Neural cell (in vitro differentiated cells): ENCODE measurements around the gene EYA4. TPM values are rescaled to one million over a fixed set of nuclear protein-coding genes. Genes with fewer than 3 reads are reported as not detected.

ENCODE experiments used
- H2AFZ ChIP-seq: fragments of 200-600, 300-800 bp; sonication (generic), shearing (Covaris generic); 2 replicates; pipeline ENCODE4 v1.6.0; 2014; ENCODE audit warnings: low read depth, mild to moderate bottlenecking, antibody characterized with exemption, low read length, moderate library complexity
- H3F3A ChIP-seq: fragments of 200-600 bp; shearing (Covaris generic); 2 replicates; pipeline ENCODE4 v1.6.1; 2016; ENCODE audit warnings: mild to moderate bottlenecking, moderate library complexity, mixed read lengths, antibody characterized with exemption, low read length; ENCODE audit not compliant: insufficient read depth, poor library complexity, severe bottlenecking
- H3K27ac ChIP-seq: fragments of 200-600, 300-800 bp; sonication (generic), shearing (Covaris generic); 2 replicates; pipeline ENCODE4 v1.5.1; 2014; ENCODE audit warnings: mild to moderate bottlenecking, low read length, moderate library complexity
- H3K27me3 ChIP-seq: fragments of 300-800, 200-600 bp; sonication (generic), shearing (Covaris generic); 2 replicates; pipeline ENCODE4 v1.6.0; 2014; ENCODE audit warnings: mild to moderate bottlenecking, low read depth, low read length, moderate library complexity; ENCODE audit not compliant: insufficient read depth
- H3K36me3 ChIP-seq: fragments of 300-800, 200-600 bp; sonication (generic), shearing (Covaris generic); 2 replicates; pipeline ENCODE4 v1.5.1; 2014; ENCODE audit warnings: mild to moderate bottlenecking, antibody characterized with exemption, low read length, moderate library complexity; ENCODE audit not compliant: insufficient read depth
- H3K4me2 ChIP-seq: fragments of 300-800, 200-600 bp; sonication (generic), shearing (Covaris generic); 2 replicates; pipeline ENCODE4 v1.6.0; 2014; ENCODE audit warnings: mild to moderate bottlenecking, low read length
- H3K4me3 ChIP-seq: fragments of 300-800, 200-600 bp; sonication (generic), shearing (Covaris generic); 2 replicates; pipeline ENCODE4 v1.5.1; 2014; ENCODE audit warnings: mild to moderate bottlenecking, low read length, moderate library complexity
- H3K79me2 ChIP-seq: fragments of 200-600 bp; shearing (Covaris generic); replicated peaks from 2 replicates; pipeline ENCODE4 v1.6.0; 2014; ENCODE audit warnings: mild to moderate bottlenecking, low read length, moderate library complexity; ENCODE audit not compliant: insufficient read depth
- H3K9ac ChIP-seq: fragments of 300-800, 200-600 bp; sonication (generic), shearing (Covaris generic); 2 replicates; pipeline ENCODE4 v1.6.1; 2016; ENCODE audit warnings: mild to moderate bottlenecking, low read length, mixed read lengths
- H3K9me2 ChIP-seq: fragments of 200-600 bp; shearing (Covaris generic); 2 replicates; pipeline ENCODE4 v1.6.1; 2016; ENCODE audit warnings: mild to moderate bottlenecking, low read length, mixed read lengths; ENCODE audit not compliant: insufficient read depth
- H3K9me3 ChIP-seq: fragments of 200-600, 300-800 bp; sonication (generic), shearing (Covaris generic); 2 replicates; pipeline ENCODE4 v1.6.1; 2016; ENCODE audit warnings: mild to moderate bottlenecking, mixed run types, low read length, moderate library complexity, mixed read lengths
- H4K20me1 ChIP-seq: fragments of 200-600 bp; shearing (Covaris generic); 2 replicates; pipeline ENCODE4 v1.6.1; 2016; ENCODE audit warnings: mild to moderate bottlenecking, mixed run types; ENCODE audit not compliant: insufficient read depth
- EP300 ChIP-seq: fragments of 450-650 bp; conservative IDR thresholded peaks from 2 replicates; pipeline ENCODE4 v1.6.1; 2014; ENCODE audit warnings: antibody characterized with exemption, mild to moderate bottlenecking, moderate library complexity; ENCODE audit not compliant: poor library complexity, severe bottlenecking
- EZH2 ChIP-seq: fragments of 200-600, 300-800 bp; shearing (Covaris generic), sonication (generic); IDR thresholded peaks from 2 replicates; pipeline ENCODE4 v1.6.1; 2014; ENCODE audit warnings: antibody characterized with exemption, low read length, borderline replicate concordance, mild to moderate bottlenecking; ENCODE audit not compliant: insufficient read depth, poor library complexity, severe bottlenecking
- MXI1 ChIP-seq: fragments of 450-650 bp; conservative IDR thresholded peaks from 2 replicates; pipeline ENCODE4 v1.6.1; 2014; ENCODE audit warnings: antibody characterized with exemption, mild to moderate bottlenecking; ENCODE audit not compliant: poor library complexity, severe bottlenecking
- POLR2AphosphoS5 ChIP-seq: IDR thresholded peaks from 2 replicates; pipeline ENCODE4 v1.6.1; 2012
- RAD21 ChIP-seq: fragments of 450-650 bp; conservative IDR thresholded peaks from 2 replicates; pipeline ENCODE4 v1.6.1; 2014; ENCODE audit warnings: antibody characterized with exemption, mild to moderate bottlenecking, moderate library complexity
- SMC3 ChIP-seq: fragments of 450-650 bp; conservative IDR thresholded peaks from 2 replicates; pipeline ENCODE4 v1.6.1; 2014; ENCODE audit warnings: antibody characterized with exemption, mild to moderate bottlenecking, moderate library complexity; ENCODE audit not compliant: poor library complexity
- TAF1 ChIP-seq: IDR thresholded peaks from 2 replicates; pipeline ENCODE4 v1.6.1; 2012; ENCODE audit warnings: low read depth
- polyA plus RNA-seq: library from polyadenylated mRNA; depleted of rRNA; stranded (reverse); fragments of >200 nt; gene quantifications from 2 replicates; pipeline ENCODE4 v1.2.3, GENCODE V29; 2014
- TF ChIP-seq, protein P1 (sequence below): IDR thresholded peaks from 2 replicates; pipeline ENCODE4 v1.6.1; 2012; ENCODE audit warnings: borderline replicate concordance
- TF ChIP-seq, protein P2 (sequence below): fragments of 450-650 bp; IDR thresholded peaks from 2 replicates; pipeline ENCODE4 v1.5.1; 2014; ENCODE audit warnings: antibody characterized with exemption, mild to moderate bottlenecking, moderate library complexity; ENCODE audit not compliant: poor library complexity, severe bottlenecking

EYA4 gene
- polyA plus RNA-seq, 1 donor from 2014 or later = 2.6 TPM

DNA sequence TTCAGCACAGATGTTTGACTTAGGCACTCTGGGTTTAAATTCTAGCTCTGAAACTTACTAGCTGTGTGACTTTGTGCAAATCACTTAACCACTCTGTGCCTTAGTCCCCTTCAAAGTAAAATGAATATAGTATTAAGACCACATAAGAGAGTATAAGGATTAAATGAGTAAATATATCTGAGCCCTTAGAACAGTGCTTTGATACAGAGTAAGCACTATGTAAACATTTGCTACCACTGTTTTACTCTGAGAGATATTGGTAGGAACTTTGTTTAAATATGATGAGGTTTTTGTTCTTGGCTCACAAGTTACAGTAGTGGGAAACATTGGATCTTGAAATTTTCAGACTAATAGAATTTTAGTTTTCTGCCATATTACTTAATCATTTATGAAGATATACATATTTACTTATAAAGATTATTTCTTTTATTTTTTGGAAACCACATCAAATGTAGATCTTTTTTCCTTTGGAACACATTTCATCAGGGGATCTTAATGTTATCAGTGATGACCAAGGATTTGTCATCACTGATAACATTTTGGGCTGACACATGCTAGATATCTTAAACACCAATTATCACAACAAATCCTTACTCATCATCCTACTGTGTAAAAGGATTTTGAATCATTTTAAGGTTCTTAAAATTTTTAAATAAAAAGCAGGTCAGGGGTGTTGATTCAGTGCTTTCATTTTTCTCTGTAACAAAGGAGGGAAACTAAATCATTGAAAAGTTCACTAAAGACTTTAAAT is 226.2 kb downstream of the EYA4 start:
- H4K20me1 ChIP-seq = no peaks in the 10 kb centered on the region
- H3K9ac ChIP-seq = no peak overlapping the region
- H3K9me2 ChIP-seq = no peaks in the 10 kb centered on the region
- no peak for TF ChIP-seq SMC3
- TF ChIP-seq, protein P1, sequence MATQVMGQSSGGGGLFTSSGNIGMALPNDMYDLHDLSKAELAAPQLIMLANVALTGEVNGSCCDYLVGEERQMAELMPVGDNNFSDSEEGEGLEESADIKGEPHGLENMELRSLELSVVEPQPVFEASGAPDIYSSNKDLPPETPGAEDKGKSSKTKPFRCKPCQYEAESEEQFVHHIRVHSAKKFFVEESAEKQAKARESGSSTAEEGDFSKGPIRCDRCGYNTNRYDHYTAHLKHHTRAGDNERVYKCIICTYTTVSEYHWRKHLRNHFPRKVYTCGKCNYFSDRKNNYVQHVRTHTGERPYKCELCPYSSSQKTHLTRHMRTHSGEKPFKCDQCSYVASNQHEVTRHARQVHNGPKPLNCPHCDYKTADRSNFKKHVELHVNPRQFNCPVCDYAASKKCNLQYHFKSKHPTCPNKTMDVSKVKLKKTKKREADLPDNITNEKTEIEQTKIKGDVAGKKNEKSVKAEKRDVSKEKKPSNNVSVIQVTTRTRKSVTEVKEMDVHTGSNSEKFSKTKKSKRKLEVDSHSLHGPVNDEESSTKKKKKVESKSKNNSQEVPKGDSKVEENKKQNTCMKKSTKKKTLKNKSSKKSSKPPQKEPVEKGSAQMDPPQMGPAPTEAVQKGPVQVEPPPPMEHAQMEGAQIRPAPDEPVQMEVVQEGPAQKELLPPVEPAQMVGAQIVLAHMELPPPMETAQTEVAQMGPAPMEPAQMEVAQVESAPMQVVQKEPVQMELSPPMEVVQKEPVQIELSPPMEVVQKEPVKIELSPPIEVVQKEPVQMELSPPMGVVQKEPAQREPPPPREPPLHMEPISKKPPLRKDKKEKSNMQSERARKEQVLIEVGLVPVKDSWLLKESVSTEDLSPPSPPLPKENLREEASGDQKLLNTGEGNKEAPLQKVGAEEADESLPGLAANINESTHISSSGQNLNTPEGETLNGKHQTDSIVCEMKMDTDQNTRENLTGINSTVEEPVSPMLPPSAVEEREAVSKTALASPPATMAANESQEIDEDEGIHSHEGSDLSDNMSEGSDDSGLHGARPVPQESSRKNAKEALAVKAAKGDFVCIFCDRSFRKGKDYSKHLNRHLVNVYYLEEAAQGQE = no peak
- H3K79me2 ChIP-seq = no peaks in the 10 kb centered on the region
- H3K9me3 ChIP-seq = no peaks in the 10 kb centered on the region
- no peak overlapping the region for H3K4me3 ChIP-seq
- no peaks in the 10 kb centered on the region for H3K27me3 ChIP-seq
- H2AFZ ChIP-seq = no peak overlapping the region
- no peak overlapping the region for H3K4me2 ChIP-seq
- H3K27ac ChIP-seq = no peak overlapping the region
- H3F3A ChIP-seq = no peaks in the 10 kb centered on the region
- no peaks in the 10 kb centered on the region for H3K36me3 ChIP-seq

DNA sequence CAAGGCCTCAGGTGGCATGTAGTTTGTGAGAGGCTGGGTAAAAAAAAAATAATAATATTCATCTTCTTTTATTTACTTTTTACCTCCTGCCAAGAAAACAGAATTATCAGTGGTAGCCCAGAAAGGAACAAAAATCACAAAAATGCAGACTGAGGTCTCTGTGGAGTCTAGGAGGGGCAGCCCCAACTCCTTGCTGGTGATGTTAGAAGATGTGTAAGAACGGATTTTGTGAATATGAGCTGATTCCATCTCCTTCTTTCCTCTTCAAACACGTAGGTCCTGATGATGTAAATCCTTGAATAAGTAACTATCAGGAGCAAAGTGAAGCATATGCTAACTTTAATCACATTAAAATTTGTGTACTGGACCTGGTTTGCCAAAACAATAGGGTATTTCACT is 226.8 kb downstream of the EYA4 start:
- Histone ChIP-seq H3K27me3 (no peaks in the 10 kb centered on the region), H3K27ac (no peak overlapping the region), H3K4me2 (no peak overlapping the region), H3K9ac (no peak overlapping the region), H3K79me2 (no peaks in the 10 kb centered on the region), H2AFZ (no peak overlapping the region), H3F3A (no peaks in the 10 kb centered on the region), H4K20me1 (no peaks in the 10 kb centered on the region), H3K9me2 (no peaks in the 10 kb centered on the region), H3K4me3 (no peak overlapping the region), H3K36me3 (no peaks in the 10 kb centered on the region), H3K9me3 (no peaks in the 10 kb centered on the region)
- TF ChIP-seq RAD21 (no peak), MXI1 (no peak), SMC3 (no peak), POLR2AphosphoS5 (no peak), EZH2 (no peak), TAF1 (no peak), EP300 (no peak)
- TF ChIP-seq, protein P2, sequence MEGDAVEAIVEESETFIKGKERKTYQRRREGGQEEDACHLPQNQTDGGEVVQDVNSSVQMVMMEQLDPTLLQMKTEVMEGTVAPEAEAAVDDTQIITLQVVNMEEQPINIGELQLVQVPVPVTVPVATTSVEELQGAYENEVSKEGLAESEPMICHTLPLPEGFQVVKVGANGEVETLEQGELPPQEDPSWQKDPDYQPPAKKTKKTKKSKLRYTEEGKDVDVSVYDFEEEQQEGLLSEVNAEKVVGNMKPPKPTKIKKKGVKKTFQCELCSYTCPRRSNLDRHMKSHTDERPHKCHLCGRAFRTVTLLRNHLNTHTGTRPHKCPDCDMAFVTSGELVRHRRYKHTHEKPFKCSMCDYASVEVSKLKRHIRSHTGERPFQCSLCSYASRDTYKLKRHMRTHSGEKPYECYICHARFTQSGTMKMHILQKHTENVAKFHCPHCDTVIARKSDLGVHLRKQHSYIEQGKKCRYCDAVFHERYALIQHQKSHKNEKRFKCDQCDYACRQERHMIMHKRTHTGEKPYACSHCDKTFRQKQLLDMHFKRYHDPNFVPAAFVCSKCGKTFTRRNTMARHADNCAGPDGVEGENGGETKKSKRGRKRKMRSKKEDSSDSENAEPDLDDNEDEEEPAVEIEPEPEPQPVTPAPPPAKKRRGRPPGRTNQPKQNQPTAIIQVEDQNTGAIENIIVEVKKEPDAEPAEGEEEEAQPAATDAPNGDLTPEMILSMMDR = no peak
- TF ChIP-seq, protein P1 = no peak
